Activated CD4-positive, alpha-beta T cell treated with anti-CD3 and anti-CD28 coated beads, Interleukin-10, Interleukin-2, amounts not matched to agents 100 ng/mL and 50 ng/mL, durations not matched to agents 16 hours and 8 hours (primary cell): ENCODE measurements around the gene KCTD18.
A peak's percentile ranks its signal among the peaks of the same experiment; 100 is the strongest.

Source experiments
- DNase-seq: peaks from one replicate; pipeline ENCODE4 v3.0.0-alpha.2; 2020

KCTD18 gene

DNA sequence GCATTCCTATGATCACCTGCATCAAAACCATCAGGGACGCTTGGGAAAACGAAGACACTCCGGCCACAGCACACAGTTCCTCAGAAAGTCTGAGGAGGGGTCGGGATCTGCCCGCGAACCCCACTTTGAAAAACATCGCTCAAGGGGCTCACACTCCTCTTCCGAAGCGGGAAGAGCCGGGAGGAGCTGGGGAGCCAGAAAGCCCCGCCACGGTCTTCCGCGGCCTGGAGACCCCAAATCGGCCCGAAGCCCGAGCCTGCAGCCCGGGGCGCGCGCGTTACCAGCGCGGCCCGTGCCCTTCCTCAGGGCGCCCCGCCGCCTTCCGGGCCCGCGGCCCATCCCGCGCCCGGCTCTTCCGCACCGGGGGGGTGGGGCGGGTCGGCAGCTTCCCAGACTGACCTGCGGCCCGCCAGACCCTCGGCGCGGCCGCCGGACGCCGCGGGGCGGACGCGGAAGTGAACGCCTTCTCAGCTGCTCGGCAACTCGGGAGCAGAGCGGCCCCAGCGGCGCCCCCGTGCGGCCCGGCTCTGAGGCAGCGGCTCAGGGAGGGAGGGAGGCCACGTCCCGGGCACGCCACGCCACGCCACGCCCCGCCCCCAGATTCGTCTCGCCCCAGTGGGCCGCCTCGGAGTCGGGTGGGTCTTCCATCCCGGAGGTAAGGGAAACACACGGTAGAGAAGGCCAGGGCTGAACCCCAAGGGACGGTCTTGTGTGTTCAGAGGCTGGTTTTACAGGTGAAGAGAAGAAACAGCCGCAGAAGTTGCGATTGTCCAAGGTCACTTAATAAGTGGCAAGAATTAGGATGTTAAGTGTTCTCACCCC, at the start of gene KCTD18:
TSS of gene KCTD18 (minus strand) at position 457 of the 822 bp plus-strand sequence. CDS start 3,052 bp downstream, outside the sequence.
- peak; percentile 94 for DNase-seq

DNA sequence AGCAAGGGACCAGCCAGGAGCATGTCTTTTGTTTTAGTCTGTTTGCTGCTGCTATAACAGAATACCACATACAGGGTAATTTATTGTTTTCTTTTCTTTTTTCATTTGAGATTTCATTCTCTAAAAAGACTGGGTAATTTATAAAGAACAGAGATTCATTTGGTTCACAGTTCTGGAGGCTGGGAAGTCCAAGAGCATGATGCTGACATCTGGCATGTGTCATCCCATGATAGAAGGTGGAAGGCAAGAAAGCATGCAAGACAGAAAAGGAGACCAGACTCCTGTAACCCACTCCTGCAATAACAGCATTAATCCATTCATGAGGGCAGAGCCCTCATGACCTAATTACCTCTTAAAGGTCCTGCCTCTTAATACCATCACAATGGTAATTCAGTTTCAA, 30.9 kb upstream of the KCTD18 start:
- DNase-seq, result no peak

DNA sequence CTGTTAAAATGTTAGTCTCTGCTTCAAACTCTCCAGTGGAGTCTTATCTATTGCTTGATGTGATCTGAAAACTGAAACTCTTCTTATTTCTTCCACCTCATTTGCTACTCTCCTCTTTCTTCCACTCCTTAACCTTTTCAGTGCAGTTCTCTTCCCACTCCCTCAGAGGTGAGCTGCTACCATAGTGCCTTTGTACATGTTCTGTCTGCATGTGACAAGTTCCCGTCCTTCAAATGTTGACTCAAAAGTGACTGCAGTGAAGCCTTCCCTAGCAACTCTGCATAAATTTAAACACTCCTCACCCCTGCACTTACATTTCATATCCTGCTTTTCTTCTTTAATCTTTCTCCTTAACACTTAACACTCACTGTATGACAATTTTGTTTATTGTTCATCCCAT, 28.3 kb upstream of the KCTD18 start:
- no peak for DNase-seq

DNA sequence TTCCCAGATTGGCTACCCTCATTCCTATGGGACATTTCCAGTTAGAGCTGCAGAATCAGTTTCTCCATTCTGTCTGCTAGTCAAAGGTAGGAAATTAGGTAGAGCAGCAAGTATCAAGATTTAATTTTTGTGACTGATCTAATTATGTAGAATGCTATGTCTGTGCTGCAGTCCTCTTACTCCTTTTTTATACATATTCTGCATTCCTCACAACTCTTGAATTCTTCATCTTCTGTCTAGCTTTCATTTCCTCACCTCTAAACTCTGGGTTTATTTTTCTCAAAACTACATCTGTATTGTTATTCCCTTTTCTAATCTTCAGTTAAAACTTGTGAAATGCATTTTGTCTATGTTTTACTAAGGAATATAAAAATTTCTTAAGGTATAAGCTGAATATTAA, 24.7 kb upstream of the KCTD18 start:
- no peak for DNase-seq

DNA sequence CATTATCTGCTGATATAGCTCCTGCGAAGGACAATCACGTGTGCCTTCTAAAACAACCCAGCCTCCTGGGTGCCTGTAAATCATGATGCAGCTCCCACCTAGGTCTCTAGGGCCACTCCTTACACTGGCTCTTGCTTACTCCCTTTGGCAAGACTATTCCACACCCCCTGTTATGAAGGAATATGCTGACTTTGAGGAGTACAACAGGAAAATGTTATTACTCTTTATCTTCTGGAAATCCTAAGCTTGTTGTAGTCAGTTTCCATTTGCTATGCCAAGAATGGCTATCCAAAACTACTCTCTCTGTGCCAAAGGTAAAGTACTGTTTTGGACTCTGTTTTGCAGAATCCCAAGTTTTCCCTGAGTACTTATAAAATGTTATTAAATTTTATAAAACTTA, 23.9 kb upstream of the KCTD18 start:
- DNase-seq, result no peak

DNA sequence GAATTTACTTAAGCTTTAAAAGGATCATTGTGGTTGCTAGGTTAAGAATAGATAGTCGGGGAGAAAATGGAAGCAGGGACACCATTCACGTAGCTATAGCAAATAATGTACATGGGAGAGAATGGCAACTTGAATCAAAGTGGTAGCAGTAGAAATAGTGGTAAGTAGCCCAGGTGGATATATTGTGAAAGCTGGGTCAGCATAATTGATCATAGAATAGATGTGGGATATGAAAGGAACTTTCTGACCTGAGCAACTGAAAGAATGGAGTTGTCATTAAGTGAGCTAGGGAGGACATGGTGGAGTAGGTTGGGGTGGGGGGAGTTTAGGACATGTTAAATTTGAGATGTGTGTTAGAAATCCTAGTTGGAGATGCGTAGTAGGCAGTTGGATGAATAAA, 18.4 kb upstream of the KCTD18 start:
- DNase-seq, result no peak

DNA sequence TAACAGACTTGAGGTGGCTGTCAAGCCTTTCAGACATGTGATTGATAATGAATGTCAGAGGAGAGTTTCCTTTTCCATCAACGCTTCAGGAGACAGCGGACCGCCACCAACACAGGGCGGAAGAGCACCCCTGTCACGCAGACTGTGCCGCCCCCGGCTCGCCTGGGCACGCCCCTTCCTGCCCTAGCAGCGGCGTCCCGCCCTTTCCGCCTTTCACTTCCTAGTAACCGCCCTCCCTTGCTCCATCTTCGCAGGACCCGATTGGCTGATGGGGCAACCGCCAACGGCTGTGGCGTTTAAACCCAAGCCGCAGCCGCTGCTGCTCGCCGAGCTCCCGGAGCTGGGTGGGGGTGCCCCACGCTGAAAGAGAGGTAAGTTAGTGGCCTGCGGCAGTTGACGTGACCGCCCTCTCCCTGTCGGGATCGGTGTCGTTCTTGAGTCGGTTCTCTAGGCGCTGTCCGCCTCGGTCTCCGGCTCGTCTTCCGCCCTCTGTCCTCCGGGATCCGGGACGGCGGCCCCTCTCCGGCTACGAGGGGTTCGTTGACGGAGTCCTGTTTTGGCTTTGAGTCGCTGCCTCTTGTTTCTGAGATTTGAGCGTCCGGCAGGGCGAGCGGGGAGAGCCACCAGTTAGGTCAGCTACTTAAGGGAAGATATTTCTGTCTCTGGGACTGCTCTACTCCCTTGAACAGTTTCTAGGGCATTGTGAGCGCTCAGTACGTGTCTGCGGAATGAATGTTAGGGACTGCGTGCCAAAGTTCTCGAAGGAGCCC, 16.2 kb upstream of the KCTD18 start, which contains the start of gene SGO2:
TSS of gene SGO2 (plus strand) at position 326 of the 770 bp plus-strand sequence. CDS start 6,769 bp downstream, outside the sequence.
- DNase-seq, result peak; percentile 98

DNA sequence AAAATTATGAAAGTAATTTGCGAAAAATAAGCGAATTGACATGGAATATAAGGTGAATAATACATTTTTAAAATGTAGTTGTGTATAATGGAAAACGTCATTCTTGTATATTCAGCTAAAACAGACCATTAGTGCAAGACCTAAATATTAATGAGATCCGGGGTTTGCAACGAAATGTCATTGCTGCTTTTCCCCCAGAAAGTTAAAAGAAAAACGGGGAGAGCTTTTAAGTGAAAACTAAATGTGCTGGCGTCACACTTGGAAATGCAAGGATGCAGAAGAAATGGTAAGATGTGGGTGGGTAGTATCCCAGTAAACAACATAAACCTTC, 15.6 kb upstream of the KCTD18 start:
- DNase-seq, result no peak

DNA sequence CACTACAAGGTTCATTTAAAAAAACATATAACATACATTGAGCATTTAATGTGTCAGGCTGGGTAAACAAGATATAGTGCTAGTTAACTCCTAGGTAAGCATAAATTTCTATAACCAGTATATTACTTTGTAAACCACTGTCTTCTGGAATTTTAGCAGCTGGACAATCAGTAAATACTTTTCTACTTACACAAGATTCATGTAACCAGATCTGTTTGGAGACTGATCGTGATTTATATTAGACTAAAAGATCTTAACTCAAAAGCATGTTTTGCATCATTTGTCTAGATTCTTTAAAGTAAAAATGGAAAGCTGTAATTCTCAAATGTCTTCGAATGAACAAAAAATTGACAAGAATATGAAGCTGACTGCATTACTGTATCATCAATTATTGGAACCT, 15.2 kb upstream of the KCTD18 start:
- no peak for DNase-seq

DNA sequence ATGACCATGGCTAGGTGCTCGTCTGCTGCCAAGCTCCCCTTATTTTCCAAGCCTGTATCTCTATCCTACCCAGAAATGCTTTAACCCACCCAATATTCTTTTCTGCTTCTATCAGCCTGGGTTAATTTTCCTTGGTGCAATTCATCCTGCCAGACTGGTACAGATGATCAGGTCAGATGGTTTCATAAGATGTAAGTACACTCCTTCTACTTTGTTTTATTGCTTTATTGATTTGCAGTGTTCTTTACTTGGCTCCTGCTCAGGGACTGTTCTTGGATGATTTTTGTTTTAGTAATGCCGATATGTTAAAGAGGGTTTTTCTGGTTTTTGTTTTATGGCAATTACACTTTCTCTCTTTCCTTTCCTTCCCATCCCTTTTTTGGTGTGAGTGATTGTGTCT, 13.7 kb upstream of the KCTD18 start:
- no peak for DNase-seq

DNA sequence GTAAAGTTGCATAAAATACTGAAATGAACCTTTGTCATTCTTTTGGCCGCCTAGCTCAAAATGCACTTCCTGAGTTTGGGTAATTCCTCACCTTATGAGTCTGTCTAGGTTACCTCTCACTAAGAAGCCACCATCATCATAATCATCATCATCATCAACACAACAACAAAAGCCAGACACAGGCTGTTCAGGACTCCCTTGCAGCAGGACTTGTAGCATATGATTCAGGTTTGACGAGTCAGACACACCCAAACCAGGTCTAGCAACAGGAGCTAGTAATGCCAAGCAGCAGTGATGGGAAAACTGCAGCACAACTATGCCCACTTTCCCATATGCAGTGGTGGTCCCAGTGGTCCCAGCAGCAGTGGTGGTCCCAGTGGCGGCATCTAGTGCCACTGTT, 13.3 kb upstream of the KCTD18 start:
- peak; percentile 14 for DNase-seq

DNA sequence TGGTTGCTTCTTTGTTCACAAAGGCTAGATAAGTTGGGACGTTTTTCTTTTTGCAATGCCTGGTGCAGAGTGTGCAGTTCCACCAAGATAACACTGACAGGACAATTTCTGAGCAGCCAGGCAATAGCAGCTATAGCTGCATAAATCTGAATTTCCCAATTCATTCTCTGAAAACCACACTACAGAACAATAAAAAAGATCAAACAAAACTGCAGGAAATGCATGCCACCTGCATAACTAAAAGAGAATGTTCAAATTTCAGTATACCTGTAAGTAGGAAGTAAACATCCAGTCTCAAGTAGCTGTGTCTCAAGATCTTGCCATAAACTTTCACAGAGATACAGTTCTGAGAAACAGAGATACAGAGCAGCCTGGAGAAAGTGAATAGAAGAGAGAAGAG, 5.3 kb upstream of the KCTD18 start:
- no peak for DNase-seq

DNA sequence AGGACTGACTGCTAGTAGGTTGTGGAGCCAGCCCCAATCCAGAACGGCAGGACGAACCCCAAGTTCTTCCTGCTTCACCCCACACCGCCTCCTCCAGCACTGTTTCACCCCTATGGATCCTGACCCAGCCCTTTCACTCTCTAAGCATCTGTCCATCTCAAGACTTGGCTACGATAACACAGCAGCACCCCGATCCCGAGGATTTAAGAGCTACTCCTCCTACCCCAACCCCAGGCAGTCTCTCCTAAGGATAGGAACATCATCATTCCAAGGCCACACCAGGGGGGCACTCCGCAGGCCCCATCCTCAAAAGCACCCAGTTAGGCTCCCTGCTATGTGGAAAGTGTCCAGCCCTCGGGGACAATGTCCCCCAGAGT, 645 bp downstream of the KCTD18 start:
- no peak for DNase-seq

DNA sequence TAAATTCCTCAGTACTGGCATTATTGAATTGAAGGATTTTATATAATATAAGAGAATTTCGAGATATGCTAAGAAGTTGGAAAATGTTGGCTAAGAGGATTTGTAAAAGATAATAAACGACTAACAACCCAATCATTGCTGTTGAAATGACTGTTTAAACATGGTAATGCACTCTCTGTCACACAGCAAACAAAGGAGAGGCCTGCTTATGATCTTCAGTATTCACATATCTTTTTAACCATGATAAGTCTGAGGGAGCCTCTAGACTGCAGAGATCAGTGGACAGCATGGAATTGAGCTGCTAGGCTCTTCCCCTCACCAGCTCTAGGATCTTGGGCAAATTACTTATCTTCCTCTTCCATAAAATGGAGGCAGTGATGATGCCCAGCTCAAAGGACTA, 2.7 kb downstream of the KCTD18 start:
- no peak for DNase-seq

DNA sequence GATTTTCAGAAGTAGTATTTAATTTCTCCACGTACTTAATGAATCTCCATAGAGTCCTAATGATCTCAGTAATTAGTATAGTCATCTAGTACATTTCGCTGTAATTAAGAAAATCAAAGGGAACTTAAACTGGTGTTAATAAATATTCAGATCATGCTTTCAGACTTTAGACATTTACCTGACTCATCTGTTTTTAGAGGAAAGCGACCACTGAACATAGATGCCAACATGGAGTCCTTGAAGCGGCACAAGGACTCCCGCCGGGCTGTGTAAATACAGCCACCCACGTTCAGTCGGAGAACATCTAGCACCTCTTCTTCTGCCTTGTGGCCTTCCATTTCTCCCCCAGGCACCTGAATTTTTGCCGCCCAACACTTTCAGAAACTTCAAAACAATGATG, 3.2 kb downstream of the KCTD18 start:
- DNase-seq, result no peak

DNA sequence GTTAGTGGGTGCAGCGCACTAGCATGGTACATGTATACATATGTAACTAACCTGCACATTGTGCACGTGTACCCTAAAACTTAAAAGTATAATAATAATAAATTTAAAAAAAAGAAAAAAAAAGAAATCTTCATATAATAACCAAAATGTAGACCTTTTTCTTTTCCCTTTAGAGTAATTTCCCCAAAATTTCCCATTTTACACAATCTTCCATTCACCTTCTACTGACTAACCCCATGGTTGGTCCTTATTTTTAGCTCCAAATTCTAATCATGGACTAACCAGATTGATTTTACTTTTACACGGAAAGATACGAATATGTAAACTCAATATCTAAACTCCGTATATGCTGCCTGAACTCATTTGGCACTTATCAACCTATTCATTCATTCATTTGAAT, 7.7 kb downstream of the KCTD18 start:
- DNase-seq, result no peak

DNA sequence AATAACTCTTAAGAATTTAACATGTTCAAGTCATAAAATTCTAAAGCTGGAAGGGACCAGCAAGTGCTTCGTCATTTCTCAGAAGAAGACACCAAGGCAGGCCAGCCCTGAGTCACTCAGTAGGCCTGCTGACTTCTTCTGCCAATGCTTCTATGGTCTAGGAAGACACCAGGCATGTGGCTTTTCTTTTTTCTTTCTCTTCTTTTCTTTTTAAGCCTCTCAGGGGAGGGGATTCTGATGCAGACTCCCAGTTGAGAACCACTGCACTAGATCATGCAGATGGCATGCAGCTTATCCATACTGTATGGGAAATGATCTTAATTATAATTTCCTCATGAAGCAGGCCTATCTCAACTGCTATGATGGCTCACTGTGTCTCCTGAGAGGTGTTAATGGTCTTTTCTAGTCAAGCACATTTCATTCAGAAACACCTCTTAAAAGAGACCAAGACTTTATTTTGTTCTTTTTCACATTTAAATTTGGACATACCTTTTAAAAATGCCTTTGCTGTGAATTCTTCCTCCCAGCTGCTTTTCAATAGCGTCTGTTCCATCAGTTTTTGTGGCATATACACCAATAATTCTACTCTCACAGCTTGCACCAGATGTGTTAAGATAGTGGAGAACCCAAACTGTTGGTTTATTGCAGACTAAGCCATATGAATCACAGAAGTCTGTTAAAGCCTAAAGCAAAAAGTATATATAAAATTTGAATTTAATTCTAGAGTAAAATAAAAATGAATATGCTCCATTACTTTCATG, 11.3 kb downstream of the KCTD18 start:
- DNase-seq, result no peak

DNA sequence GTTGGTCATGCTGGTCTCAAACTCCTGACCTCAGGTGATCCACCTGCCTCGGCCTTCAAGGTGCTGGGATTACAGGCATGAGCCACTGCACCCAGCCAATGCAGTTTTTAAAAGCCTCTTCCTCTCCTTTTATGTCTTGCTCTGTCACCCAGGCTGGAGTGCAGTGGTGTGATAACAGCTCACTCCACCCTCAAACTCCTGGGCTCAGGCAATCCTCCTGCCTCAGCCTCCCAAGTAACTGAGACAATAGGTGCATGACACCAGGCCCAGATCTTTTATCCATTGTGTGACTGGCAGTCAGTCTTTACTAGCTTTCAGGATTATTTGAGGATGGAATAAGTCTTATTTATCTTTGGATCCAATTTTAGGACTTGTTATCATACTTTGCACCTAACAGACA, 13.2 kb downstream of the KCTD18 start:
- no peak for DNase-seq

DNA sequence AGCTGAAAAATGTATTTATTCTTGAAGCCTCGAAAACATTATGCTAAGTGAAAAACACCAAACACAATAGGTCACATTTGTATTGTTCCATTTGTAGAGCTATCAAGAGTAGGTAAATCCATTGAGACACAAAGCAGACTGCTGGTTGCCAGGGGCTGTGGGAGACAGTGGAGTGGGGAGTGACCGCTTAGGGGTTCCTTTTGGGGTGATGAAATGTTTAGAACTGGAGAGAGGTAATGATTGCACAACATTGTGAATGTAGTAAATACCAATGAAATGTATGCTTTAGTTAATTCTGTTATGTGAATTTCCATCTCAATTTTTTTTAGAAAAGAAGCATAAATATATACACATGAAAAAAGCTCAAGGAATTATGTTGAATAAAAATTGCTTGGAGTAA, 15.8 kb downstream of the KCTD18 start:
- no peak for DNase-seq

DNA sequence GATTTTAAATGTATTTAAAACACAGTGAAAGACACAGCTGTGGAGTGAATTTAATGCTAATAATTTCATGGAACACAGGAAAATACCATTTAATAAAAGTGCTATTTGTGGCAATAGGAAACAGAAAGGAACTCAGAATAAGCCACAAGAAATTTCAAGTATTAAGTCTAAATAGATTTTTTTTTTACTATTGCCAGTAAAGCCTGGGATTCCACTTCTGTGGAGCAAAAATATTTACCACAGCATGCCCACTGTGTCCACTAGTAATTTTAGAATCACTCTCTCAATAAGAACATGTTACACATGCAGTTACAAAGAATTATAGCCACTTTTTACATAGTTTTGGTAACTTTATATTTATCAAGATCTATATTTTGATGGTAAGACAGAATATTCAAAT, 17.2 kb downstream of the KCTD18 start:
- no peak for DNase-seq

DNA sequence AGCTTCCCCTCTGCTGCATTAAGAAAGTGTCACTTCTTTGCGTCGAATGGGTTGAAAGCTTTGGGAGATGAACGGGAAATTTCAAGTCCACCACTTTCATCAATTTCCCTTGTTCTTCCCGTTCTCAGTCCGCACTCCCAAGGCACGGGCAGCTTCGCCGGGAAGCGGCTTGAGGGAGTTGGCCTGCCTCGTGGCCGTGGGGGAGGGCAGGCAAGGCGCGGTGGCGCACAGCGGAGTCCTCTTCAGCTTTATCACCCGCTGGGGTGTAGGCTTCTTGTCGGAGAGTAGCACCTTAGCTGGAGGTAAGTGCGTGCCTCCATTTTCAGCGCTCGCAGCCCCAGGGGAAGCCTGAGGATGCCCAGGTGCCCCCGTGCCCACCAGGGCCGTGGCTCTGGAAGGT, 19.9 kb downstream of the KCTD18 start:
- DNase-seq, result no peak

DNA sequence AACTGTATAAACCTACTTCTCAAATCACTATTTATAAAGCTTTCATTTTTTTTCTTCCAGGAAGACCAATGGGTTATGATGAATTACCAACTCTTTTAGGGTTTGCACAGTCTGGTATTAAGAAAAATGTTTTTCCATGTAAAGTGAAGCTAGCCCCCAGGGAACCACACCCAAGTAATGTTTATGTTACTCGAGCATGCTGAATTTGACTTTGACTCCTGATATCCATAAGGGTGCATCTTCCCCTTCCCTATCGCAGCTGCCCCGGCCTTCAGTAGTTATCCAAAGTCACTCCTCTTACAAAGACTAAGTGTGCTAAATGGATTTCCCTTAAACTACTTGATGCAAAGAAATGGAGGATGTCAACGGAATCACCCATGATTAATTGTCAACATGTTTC, 21.7 kb downstream of the KCTD18 start:
- DNase-seq, result no peak

DNA sequence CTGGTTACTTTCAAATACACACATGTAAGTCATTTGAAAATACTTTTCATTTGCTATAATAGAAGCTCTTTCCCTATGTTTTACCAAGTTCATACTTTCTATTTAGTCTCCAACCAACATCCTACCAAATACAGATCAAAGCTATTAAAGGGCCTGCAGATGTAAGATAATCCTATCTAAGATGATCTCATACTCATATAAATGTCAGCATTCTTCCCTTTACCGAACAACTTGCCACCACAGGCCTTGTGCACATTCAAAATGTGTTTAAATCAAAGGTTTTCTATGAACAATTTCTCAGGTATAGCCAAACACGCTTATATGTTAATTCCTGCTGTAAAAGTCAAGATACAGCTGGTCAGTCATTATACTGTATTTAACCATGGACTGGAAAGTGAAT, 23.3 kb downstream of the KCTD18 start:
- no peak for DNase-seq

DNA sequence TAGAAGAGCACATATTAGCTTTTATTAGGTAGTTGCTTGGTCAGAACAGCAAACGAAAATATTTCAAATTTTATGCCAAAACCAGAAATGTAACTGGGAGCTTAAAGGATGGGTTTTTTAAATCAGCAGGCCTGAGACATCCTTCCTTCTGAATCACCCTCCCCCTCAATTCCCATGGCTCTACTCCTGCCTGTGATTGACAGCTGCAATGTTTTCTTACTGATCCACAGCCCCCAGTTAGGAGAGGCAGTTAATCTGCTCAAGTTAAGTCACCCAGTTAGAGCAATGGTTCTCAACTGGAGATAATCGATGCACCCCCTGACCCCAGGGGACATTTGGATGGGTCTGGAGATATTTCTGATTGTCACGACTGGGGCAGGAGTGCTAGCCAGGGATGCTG, 24.9 kb downstream of the KCTD18 start:
- no peak for DNase-seq
